NCI-H2196 treated with DMSO at 0.1 percent for 48 hours (cell line): ENCODE measurements around the gene RNU2-63P.
"Not testable (repeated sequence)": the region's sequence is repeated elsewhere in the genome, so short reads cannot be mapped to it uniquely, and the experiment has no call there.

ENCODE experiments used
- DNase-seq: peaks from one replicate; lab custom pipeline; 2025; ENCODE audit not compliant: unreplicated experiment; lab: John Stamatoyannopoulos, UW

Gene RNU2-63P

DNA sequence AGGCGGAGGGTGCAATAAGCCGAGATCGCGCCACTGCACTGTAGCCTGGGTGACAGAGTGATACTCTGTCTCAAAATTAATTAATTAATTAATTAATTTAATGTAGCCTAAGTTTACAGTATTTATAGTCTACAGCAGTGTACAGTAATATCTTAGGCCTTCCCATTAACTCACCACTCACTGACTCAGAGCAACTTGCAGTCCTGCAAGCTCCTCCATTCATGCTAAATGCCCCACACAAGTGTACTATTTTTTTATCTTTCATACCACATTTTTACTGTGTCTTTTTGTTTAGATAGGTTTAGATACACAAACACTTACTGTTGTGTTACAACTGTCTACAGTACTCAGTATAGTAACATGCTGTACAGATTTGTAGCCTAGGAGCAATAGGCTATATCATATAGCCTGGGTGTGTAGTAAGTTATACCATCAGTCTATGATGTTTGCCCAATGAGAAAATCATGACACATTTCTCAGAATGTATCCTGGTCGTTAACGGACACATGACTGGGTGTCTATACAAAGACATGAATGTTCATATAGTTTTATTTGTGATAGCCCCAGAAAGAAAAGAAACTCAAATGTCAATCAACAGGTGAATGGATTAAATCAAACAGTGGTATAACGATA is 15.8 kb upstream of the RNU2-63P start:
- DNase-seq: no peak

DNA sequence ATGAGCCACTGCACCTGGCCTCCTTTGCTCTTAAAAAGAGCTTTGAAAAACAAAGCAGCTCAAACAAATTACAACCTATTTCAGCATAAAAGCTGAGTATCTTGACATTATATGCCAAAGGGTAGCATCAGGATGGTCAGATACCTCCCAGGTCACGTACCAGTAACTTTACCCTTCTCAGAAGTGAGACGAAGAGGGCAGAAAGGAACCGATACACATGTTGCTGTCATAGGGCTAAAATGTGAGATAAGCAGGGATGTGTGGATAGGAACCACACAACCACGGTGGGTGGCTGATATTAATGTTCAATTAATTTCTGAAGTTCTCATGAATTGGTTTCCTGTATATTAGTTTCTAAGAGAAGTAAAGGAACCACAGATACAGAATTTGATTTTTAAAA is 12.6 kb upstream of the RNU2-63P start:
- no peak for DNase-seq

GRCh38 chr2:88027697-88028389 is 11.5 kb upstream of the RNU2-63P start:
- no peak for DNase-seq

- no peak for DNase-seq
These were observed 8.2 kb upstream of the RNU2-63P start for GRCh38 chr2:88024509-88024908.

DNA sequence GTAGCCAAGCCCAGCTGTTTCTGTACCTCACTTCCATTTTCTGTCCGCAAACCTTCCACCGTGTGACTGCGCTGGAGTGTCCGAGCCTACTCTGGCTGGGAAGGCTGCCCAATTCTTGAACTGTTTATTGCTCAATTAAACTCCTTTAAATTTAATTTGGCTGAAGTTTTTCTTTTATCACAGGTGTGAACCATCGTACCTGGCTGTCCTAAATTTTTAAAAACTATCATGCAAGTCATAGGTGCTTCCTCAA is 6.2 kb upstream of the RNU2-63P start:
- DNase-seq: no peak

DNA sequence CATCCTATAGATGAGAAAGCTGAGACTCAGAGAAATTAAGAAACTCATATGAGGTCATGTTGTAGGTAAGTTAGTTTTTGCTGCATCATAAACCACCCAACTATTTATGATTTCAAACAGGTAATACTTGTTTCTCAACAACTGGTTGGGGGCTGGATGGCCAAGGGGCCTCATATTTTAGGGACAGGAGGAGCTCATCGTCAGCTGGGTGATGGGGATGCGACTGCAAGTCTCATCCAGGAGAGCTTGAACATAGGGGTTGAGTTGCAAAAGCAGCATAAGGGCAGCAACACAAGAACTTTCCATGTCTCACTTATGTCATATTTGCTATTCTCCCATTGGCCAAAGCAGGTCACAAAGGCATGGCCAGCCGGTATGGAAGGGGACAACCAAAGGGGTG is 3.6 kb upstream of the RNU2-63P start:
- no peak for DNase-seq

- no peak for DNase-seq
These were observed 2.6 kb upstream of the RNU2-63P start for GRCh38 chr2:88018909-88019308.

- DNase-seq: not testable (repeated sequence)
These were observed 1.9 kb upstream of the RNU2-63P start for GRCh38 chr2:88018077-88018805.

- DNase-seq: not testable (repeated sequence)
These were observed 1.4 kb upstream of the RNU2-63P start for GRCh38 chr2:88017780-88018038.

DNA sequence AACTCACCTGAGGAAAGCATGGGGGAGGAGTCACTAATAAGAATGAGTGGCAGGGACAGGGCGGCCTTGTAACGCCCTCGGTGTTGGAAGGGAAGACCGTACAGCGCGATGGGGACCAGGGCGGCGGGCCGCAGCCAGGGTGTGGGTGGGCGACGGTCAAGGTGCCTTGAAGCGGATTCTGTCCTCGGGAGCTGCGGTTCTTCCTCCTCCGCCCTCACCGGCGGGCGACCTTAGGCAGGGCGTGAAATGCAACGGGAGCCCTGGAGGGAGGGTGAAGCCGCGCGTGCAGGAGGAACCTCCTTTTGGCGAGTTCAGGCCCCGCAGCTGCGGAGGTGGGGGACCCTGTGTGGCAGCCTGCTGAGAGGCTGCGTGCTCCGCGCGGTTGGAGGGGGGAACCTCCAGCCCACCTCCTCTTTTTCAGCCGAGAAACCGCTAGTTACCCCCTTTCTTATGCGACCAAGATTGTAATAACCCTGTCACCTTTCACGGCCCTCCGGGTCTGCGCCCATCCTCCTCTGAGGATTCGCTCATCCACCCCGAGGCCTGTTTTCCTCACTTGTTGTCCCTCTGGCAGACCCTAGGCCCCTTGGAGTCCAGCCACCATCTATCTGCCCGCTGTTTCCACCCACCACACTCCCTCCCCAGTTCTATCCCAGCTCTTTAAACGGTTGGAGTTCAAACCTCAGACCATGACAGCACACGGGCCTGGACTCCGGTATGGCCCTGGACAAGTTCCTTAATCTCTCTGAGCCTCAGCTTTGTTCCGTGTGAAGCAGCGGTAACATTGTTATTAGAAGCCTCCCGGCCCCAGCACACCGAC is 823 bp upstream of the RNU2-63P start:
- DNase-seq: peak; percentile 9

GRCh38 chr2:88011011-88011410 is 5.3 kb downstream of the RNU2-63P start:
- DNase-seq: no peak

DNA sequence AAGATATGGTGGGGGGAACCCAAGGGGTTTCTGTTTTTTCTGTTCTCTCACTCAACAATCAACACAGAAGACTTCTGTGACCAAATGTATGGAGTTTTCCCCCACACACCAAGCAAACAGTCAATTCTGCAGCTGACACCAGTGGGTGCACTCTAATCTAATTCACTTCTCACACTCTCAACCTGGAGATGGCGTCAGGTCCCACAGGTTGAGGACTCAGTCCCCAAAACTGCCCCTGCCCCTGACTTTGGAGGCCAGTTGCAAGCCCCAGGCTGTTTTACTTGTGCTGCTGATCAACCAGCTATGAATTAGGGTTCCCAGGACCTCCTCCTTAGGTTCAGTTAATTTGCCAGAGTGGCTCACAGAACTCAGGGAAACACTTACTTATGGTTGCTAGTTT is 6.2 kb downstream of the RNU2-63P start:
- DNase-seq: no peak

DNA sequence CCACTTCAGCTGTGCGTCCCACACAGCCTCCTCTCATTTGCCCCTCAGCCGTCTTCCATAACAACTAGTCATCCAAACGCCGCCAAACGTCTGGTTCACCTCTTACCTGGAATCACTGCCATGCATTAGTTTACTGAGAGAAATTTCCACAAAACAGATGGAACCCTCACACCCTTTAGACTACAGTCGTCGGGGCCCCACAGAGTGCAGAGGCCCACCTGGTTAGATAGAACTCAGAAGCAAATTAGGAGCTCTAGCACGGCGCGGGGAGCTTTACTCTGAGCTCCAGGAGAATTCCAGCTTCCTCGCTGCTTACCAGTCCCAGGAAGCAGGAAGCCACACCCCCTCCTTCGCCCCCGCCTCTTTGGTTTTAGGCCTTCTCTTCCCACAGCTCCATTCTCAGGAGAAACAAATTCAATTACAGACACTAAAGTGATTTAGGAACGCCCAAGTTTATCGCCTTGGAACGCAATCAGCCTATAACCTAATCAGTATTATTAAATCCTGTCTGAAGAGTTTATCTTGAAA is 9.4 kb downstream of the RNU2-63P start:
- no peak for DNase-seq

- DNase-seq: no peak
These were observed 10.6 kb downstream of the RNU2-63P start for GRCh38 chr2:88005776-88006175.

DNA sequence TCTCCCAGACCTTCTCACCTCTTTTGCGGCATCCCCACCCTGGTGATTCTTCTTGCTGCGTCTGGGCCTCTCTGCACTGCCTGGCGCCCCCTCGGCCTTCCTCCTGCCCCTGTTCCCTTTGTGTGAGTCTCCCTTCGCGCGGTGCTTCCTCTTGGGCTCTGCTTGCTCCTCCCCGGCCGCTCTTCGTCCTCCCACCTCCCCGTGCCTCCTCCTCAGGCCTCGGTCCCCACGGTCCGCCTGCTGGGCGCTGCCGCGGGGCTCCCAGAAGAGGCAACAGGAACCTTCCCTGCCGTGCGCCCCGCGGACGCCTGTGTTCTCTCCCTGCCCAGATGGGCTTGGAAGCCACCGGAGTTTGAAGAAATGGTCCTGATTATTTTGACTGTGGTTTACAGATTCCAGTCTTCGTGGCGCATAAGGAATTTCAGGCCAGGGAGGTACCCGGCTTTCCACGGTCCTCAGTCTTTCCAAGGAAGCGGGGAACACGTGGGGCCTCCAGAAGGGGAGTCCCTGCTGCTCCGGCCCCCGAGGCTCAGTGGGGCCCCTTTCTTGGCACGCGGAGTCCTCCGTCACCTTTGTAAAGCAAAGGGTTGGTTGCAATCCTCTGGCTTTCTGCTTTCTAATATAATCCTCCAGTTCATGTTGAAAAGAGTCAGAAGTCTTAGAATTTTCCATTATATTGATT is 13.1 kb downstream of the RNU2-63P start:
- DNase-seq: no peak

GRCh38 chr2:88002359-88002707 is 14.0 kb downstream of the RNU2-63P start:
- DNase-seq: no peak

GRCh38 chr2:88000474-88000873 is 15.9 kb downstream of the RNU2-63P start:
- not testable (repeated sequence) for DNase-seq

DNA sequence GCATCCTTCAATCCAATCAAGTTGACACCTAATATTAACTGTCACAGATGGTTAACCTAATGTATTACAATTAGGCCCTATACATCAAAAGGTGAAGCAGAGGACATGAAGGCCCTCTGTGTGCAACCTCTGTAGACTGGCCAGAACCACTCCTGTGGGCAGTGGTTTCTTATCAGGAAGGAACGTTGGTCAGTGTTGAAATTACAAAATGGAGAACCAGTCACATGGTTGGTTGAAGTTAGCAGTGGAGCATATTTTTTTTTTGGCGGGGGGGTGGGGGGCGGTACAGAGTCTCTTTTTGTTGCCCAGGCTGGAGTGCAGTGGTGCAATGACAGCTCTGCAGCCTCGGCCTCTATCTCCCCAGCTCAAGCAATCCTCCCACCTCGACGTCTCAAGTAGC is 19.8 kb downstream of the RNU2-63P start:
- DNase-seq: no peak

DNA sequence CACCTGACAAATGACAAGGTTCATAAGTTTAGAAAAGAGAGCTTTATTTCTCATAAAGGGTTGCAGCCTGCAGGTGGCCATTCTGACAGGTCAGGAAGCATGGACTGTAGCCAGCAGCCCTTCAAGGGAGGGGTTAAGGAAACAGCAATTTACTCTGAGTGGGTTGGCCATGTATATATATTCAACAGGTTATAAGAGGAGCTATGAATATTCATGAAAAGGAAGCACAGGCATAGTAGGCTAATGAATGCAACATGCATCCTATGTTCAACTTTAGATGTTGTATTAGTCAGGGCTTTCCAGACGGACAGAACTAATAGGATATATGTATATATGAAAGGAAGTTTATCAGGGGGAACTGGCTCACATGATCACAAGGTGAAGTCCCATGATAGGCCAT is 20.6 kb downstream of the RNU2-63P start:
- no peak for DNase-seq

DNA sequence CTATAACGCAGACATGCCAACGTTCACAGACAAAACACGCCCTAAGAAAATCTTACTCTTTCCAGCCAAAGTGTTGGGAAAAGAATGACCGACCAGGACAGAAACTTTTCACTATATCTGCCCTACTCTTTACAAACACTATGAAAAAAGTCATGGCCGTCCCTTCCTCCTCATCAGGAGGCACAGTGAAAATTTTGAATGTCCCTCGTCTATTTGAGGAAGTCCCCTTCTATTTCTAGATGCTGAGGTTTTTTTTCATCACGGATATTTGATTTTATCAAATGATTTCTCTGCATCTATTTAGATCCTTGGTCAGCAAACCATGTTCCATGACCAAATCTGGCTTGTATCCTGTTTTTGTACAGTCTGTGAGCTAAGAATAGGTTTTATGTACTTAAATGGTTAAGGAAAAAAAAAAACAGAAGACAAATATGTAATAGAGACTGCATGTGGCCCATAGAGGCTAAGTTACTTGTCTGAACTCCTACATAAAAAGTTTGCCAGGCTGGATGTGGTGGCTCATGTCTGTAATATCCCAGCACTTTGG is 22.0 kb downstream of the RNU2-63P start:
- DNase-seq: not testable (repeated sequence)

GRCh38 chr2:87992569-87992968 is 23.8 kb downstream of the RNU2-63P start:
- DNase-seq: not testable (repeated sequence)
